Measurements from ENCODE around the gene TKFC.
A peak's percentile ranks its signal among the peaks of the same experiment; 100 is the strongest.

The TKFC gene

GRCh38 chr11:61347916-61348461 is 15.0 kb downstream of the TKFC start:
- Histone ChIP-seq H3K18ac (ENCODE audit: low read length) (no peak overlapping the region), H3K4ac (ENCODE audit: low read depth, low read length) (no peak overlapping the region), H3K9me3 (ENCODE audit: insufficient read depth, low read depth, low read length) (peaks cover 3% of the 10 kb centered on the region), H3K79me2 (ENCODE audit: control insufficient read depth, insufficient read depth, low read length, poor library complexity) (no peaks in the 10 kb centered on the region), H3K36me3 (ENCODE audit: control insufficient read depth in 1 of 2, insufficient read depth in 2 of 2, low read length in 2 of 2) (peaks cover 23 to 45% of the 10 kb centered on the region in 2 experiments), H4K8ac (ENCODE audit: low read depth, low read length) (no peak overlapping the region), H3K23ac (ENCODE audit: low read length) (no peak overlapping the region), H3K27me3 (ENCODE audit: insufficient read depth, low read length) (no peaks in the 10 kb centered on the region), H3K4me2 (ENCODE audit: low read length) (no peak overlapping the region), H2BK12ac (ENCODE audit: low read length) (no peak overlapping the region), H2BK5ac (ENCODE audit: low read depth, low read length, poor library complexity) (no peak overlapping the region), H3K79me1 (ENCODE audit: low read length) (no peaks in the 10 kb centered on the region), H2AK5ac (ENCODE audit: low read length) (no peak overlapping the region), H2BK120ac (ENCODE audit: insufficient read depth, low read length, poor library complexity) (no peak overlapping the region), H3K4me3 (ENCODE audit: low read depth, low read length) (no peak overlapping the region), H3K9ac (ENCODE audit: low read length) (no peak overlapping the region), H2AFZ (ENCODE audit: insufficient read depth, low read length, poor library complexity) (no peak overlapping the region), H3K27ac (ENCODE audit: low read depth, low read length) (no peak overlapping the region), H3K4me1 (ENCODE audit: control insufficient read depth in 1 of 2, insufficient read depth in 2 of 2, low read length in 2 of 2) (peaks cover 3 to 13% of the 10 kb centered on the region in 2 experiments), H3K14ac (ENCODE audit: low read length) (no peak overlapping the region), H4K91ac (ENCODE audit: low read depth, low read length) (no peak overlapping the region), H4K12ac (ENCODE audit: low read depth, low read length) (no peak overlapping the region)
- no CpG with 5 or more reads among the region's 11 CpGs for WGBS (ENCODE audit: extremely low coverage, insufficient coverage, insufficient read length)
- peak; percentile 90 to 96 for DNase-seq

GRCh38 chr11:61349189-61349751 is 16.2 kb downstream of the TKFC start:
- Histone ChIP-seq H2AK5ac (ENCODE audit: low read length) (no peak overlapping the region), H4K12ac (ENCODE audit: low read depth, low read length) (no peak overlapping the region), H2BK120ac (ENCODE audit: insufficient read depth, low read length, poor library complexity) (no peak overlapping the region), H3K79me1 (ENCODE audit: low read length) (no peaks in the 10 kb centered on the region), H3K9ac (ENCODE audit: low read length) (no peak overlapping the region), H2AFZ (ENCODE audit: insufficient read depth, low read length, poor library complexity) (no peak overlapping the region), H4K8ac (ENCODE audit: low read depth, low read length) (no peak overlapping the region), H3K18ac (ENCODE audit: low read length) (no peak overlapping the region), H2BK5ac (ENCODE audit: low read depth, low read length, poor library complexity) (no peak overlapping the region), H4K91ac (ENCODE audit: low read depth, low read length) (no peak overlapping the region), H3K9me3 (ENCODE audit: insufficient read depth, low read depth, low read length) (peaks cover 3% of the 10 kb centered on the region), H3K79me2 (ENCODE audit: control insufficient read depth, insufficient read depth, low read length, poor library complexity) (no peaks in the 10 kb centered on the region), H3K4me2 (ENCODE audit: low read length) (no peak overlapping the region), H2BK12ac (ENCODE audit: low read length) (no peak overlapping the region), H3K4me3 (ENCODE audit: low read depth, low read length) (no peak overlapping the region), H3K27me3 (ENCODE audit: insufficient read depth, low read length) (no peaks in the 10 kb centered on the region), H3K27ac (ENCODE audit: low read depth, low read length) (no peak overlapping the region), H3K14ac (ENCODE audit: low read length) (no peak overlapping the region), H3K4me1 (ENCODE audit: control insufficient read depth in 1 of 2, insufficient read depth in 2 of 2, low read length in 2 of 2) (peaks cover 3 to 13% of the 10 kb centered on the region in 2 experiments), H3K36me3 (ENCODE audit: control insufficient read depth in 1 of 2, insufficient read depth in 2 of 2, low read length in 2 of 2) (peaks cover 25 to 50% of the 10 kb centered on the region in 2 experiments), H3K4ac (ENCODE audit: low read depth, low read length) (no peak overlapping the region), H3K23ac (ENCODE audit: low read length) (no peak overlapping the region)
- no CpG with 5 or more reads among the region's 12 CpGs for WGBS (ENCODE audit: extremely low coverage, insufficient coverage, insufficient read length)
- no peak for DNase-seq

DNA sequence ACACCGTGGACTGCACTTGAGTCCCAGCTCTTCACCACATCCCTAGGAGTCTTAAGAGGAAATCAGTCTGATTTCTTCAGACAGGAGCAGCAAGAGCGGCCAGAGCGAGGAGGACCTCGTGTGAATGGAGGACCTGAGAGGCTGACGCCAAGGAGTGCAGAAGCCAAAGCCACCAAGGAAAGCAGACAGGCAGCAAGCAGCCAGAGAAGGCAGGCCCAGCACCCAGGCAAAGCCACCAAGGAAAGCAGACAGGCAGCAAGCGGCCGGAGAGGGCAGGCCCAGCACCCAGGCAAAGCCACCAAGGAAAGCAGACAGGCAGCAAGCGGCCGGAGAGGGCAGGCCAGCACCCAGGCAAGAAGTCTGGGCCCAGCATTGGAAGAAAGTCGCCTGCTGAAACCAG is 16.9 kb downstream of the TKFC start:
- H3K4me3 ChIP-seq (ENCODE audit: low read depth, low read length): no peak overlapping the region

DNA sequence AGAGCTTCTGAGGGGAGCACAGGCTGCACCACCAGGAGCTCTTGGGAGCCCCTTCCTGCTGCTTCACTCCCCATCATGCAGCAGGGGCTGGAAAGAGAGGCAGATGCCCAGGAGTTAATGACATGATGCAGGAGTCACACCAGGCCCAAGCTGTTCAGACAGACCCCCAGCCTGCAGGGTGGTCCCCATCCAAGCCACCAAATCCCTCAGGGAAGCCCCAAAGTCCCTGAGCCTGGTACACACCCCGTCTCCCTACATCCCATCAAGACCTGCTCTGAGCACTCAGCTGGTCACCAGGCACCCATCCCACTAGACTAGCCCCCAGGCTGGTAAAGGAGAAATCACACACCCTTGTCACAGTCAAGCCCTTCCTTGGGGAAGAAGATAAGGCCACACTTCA is 17.3 kb downstream of the TKFC start:
- no peak overlapping the region for H4K8ac ChIP-seq (ENCODE audit: low read depth, low read length)
- no peak overlapping the region for H3K4ac ChIP-seq (ENCODE audit: low read depth, low read length)
- no peaks in the 10 kb centered on the region for H3K27me3 ChIP-seq (ENCODE audit: insufficient read depth, low read length)
- no peak overlapping the region for H3K23ac ChIP-seq (ENCODE audit: low read length)
- no peak overlapping the region for H4K12ac ChIP-seq (ENCODE audit: low read depth, low read length)
- H3K4me3 ChIP-seq (ENCODE audit: low read depth, low read length): no peak overlapping the region
- H2AFZ ChIP-seq (ENCODE audit: insufficient read depth, low read length, poor library complexity): no peak overlapping the region
- no peak for DNase-seq
- no peak overlapping the region for H2AK5ac ChIP-seq (ENCODE audit: low read length)
- H3K9me3 ChIP-seq (ENCODE audit: insufficient read depth, low read depth, low read length): peaks cover 3% of the 10 kb centered on the region
- peaks cover 25 to 50% of the 10 kb centered on the region in 2 experiments for H3K36me3 ChIP-seq (ENCODE audit: control insufficient read depth in 1 of 2, insufficient read depth in 2 of 2, low read length in 2 of 2)
- H3K4me2 ChIP-seq (ENCODE audit: low read length): no peak overlapping the region
- H3K27ac ChIP-seq (ENCODE audit: low read depth, low read length): no peak overlapping the region
- H3K4me1 ChIP-seq (ENCODE audit: control insufficient read depth in 1 of 2, insufficient read depth in 2 of 2, low read length in 2 of 2): peaks cover 3 to 9% of the 10 kb centered on the region in 2 experiments
- no CpG with 5 or more reads among the region's 1 CpG for WGBS (ENCODE audit: extremely low coverage, insufficient coverage, insufficient read length)
- no peak overlapping the region for H4K91ac ChIP-seq (ENCODE audit: low read depth, low read length)
- H2BK120ac ChIP-seq (ENCODE audit: insufficient read depth, low read length, poor library complexity): no peak overlapping the region
- no peak overlapping the region for H3K18ac ChIP-seq (ENCODE audit: low read length)
- H3K14ac ChIP-seq (ENCODE audit: low read length): no peak overlapping the region
- no peak overlapping the region for H2BK5ac ChIP-seq (ENCODE audit: low read depth, low read length, poor library complexity)
- H3K79me1 ChIP-seq (ENCODE audit: low read length): no peaks in the 10 kb centered on the region
- H3K79me2 ChIP-seq (ENCODE audit: control insufficient read depth, insufficient read depth, low read length, poor library complexity): no peaks in the 10 kb centered on the region
- H2BK12ac ChIP-seq (ENCODE audit: low read length): no peak overlapping the region
- no peak overlapping the region for H3K9ac ChIP-seq (ENCODE audit: low read length)

More for the DNA sequence above, 16.9 kb downstream of the TKFC start:
- Histone ChIP-seq H4K8ac (ENCODE audit: low read depth, low read length) (no peak overlapping the region), H3K79me2 (ENCODE audit: control insufficient read depth, insufficient read depth, low read length, poor library complexity) (no peaks in the 10 kb centered on the region), H4K12ac (ENCODE audit: low read depth, low read length) (no peak overlapping the region), H3K79me1 (ENCODE audit: low read length) (no peaks in the 10 kb centered on the region), H3K9ac (ENCODE audit: low read length) (no peak overlapping the region), H2BK5ac (ENCODE audit: low read depth, low read length, poor library complexity) (no peak overlapping the region), H3K27ac (ENCODE audit: low read depth, low read length) (no peak overlapping the region), H3K18ac (ENCODE audit: low read length) (no peak overlapping the region), H4K91ac (ENCODE audit: low read depth, low read length) (no peak overlapping the region), H2AFZ (ENCODE audit: insufficient read depth, low read length, poor library complexity) (no peak overlapping the region), H3K4me1 (ENCODE audit: control insufficient read depth in 1 of 2, insufficient read depth in 2 of 2, low read length in 2 of 2) (peaks cover 3 to 13% of the 10 kb centered on the region in 2 experiments), H3K27me3 (ENCODE audit: insufficient read depth, low read length) (no peaks in the 10 kb centered on the region), H3K4ac (ENCODE audit: low read depth, low read length) (no peak overlapping the region), H3K14ac (ENCODE audit: low read length) (no peak overlapping the region), H3K4me2 (ENCODE audit: low read length) (no peak overlapping the region), H3K23ac (ENCODE audit: low read length) (no peak overlapping the region), H3K36me3 (ENCODE audit: control insufficient read depth in 1 of 2, insufficient read depth in 2 of 2, low read length in 2 of 2) (peaks cover 25 to 50% of the 10 kb centered on the region in 2 experiments), H2AK5ac (ENCODE audit: low read length) (no peak overlapping the region), H3K9me3 (ENCODE audit: insufficient read depth, low read depth, low read length) (peaks cover 3% of the 10 kb centered on the region), H2BK12ac (ENCODE audit: low read length) (no peak overlapping the region), H2BK120ac (ENCODE audit: insufficient read depth, low read length, poor library complexity) (no peak overlapping the region)
- DNase-seq: no peak
- WGBS (ENCODE audit: extremely low coverage, insufficient coverage, insufficient read length): no CpG with 5 or more reads among the region's 10 CpGs

All from trophoblast cell (in vitro differentiated cells and primary cell).